NCI-H1105 (cell line): ENCODE results near the gene BMAL1.
"Not testable (repeated sequence)": the region's sequence is repeated elsewhere in the genome, so short reads cannot be mapped to it uniquely, and the experiment has no call there.

Experiments used
- DNase-seq: peaks from one replicate; lab custom pipeline; 2025; lab: John Stamatoyannopoulos, UW

The BMAL1 gene

GRCh38 chr11:13277768-13278608 lies at the start of gene BMAL1:
BMAL1 (plus strand) TSS chr11:13277790; CDS start chr11:13354309, 76,519 bp downstream.
- DNase-seq = no peak

- no peak for DNase-seq
Observed at GRCh38 chr11:13228572-13228971, 49.0 kb upstream of the BMAL1 start.

DNA sequence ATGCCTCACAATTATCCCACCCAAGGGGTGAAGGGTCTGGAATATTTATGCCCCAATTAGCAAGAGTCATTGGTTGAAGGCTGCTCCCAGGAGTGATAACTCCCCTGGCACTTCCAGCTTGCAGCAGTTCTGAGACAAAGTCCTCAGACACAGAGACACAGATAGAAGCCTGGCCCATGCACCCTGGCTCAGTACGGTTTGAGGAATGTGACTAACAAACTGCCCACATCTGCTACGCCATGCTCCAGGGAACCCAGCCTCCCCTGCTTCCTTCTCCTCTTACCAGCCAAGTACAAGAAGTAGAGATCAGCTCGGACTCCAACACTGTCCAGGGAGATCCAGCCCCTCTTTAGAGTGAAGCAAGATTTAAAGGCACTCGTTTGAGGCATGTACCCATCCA lies 48.5 kb upstream of the BMAL1 start:
- DNase-seq = no peak

- DNase-seq = no peak
Observed at GRCh38 chr11:13229711-13230318, 47.8 kb upstream of the BMAL1 start.

GRCh38 chr11:13233173-13233745 lies 44.3 kb upstream of the BMAL1 start:
- no peak for DNase-seq

DNA sequence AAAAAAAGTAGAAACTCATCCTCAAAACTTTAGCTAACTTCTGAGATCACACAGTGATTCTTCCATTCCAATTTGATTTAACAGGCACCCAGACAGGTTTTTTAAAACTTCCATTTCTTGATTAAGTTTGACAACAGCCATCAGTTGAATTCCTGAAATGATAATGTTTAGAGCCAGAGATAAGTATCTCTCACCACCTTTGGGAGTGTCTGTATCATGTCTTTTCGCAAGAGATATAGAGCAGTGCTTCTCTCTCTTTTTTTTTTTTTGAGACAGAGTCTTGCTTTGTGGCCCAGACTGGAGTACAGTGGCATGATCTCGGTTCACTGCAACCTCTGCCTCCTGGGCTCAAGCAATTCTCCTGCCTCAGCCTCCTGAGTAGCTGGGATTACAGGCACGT lies 41.7 kb upstream of the BMAL1 start:
- no peak for DNase-seq

DNA sequence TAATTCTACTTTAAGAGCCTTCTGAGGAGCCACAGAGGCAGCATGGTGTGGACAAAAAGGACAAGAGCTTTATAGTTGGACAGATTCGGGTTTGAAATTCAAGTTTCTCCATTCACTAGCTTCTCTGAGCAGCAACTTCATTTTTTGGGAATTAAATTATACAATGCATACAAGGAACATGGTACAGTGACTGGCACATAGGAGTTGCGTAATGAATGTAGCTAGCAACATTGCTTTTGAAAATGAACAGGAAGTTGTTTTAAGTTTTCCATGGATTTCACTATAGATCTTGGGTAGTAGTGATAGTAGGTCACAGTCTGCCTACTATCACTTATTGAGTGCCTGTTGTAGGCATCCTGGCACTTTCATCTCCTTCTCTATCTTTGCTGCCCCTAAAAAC lies 41.0 kb upstream of the BMAL1 start:
- DNase-seq = no peak

- no peak for DNase-seq
Observed at GRCh38 chr11:13237761-13238160, 39.8 kb upstream of the BMAL1 start.

DNA sequence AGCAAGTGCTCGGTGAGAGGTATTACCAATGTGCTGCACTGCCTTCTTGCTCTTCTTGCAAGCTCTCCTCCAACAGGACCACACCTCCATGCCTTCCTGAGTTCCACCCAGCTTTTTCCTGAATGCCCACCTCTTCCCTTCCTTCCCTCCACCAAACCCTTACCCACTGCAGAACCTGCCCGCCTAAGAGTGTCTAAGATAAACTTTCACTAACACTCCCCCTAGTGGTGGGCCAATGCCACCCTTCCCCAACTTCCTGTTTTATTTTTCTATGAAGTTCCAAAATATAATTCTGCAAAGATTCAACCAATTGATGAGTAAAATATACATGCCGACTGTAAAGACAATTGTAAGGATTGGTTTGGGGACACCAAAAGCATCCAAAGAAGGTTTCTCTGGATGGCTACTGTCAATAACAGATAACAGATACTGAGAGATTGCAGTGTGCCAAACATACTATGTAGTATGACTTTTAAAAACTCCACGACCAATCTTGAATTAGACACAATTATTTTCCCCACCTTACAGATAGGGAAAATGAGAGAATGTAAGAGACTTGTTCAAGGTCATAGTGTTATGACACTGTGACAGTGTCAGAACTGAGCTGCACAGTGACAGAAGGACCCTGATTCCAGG lies 38.6 kb upstream of the BMAL1 start:
- peak; percentile 25 for DNase-seq

DNA sequence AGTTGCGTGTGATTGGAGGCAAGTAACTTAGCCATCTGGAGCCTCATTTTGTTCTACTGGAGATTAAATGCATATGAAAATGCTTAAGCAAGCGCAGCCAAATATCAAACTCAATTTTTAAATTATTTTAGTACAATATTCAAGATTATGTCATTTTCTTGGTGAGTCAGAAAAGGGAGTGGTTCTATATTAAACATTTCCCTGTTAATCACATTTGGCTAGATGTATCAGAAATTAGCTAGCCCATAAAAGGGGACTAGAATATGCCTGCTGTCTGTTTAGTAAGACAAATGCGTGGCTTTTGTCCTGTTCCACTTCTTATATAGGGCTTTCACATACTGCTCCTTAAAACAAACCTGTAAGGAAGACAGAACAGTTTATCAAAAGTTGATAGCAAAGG lies 35.0 kb upstream of the BMAL1 start:
- no peak for DNase-seq

DNA sequence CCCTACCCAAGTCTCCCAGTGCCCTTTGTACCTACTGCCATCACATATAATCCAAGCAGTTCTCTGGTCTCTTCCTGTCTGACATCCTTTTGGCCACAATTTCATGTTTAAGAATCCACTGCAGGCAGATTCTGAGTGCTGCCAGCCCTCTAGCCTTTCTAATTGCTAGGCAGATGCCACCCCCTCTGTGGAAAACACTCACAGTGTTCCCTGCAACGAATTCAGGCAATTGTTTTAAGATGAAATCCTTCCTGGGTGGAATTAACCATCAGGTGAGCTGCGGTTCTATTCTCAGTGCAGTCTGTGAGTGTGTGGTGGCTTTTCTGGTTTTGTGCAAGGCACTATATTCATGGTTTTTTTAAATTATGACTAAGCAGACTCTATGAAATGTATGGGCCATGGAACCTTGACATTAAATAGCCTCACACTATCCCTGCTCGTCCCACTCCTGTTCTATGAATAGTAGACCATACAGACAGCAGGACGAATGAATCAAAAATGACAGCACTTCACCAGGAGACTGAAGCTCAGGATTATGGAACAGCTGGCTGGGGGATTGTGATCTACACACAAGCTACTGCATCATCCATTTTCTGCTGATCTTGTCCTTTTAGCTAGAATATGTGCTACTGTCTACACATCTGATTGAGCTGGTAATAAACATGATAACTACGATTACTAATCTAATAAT lies 29.8 kb upstream of the BMAL1 start:
- DNase-seq = no peak

GRCh38 chr11:13249177-13249576 lies 28.4 kb upstream of the BMAL1 start:
- DNase-seq = no peak

- no peak for DNase-seq
Observed at GRCh38 chr11:13249992-13250391, 27.6 kb upstream of the BMAL1 start.

- DNase-seq = no peak
Observed at GRCh38 chr11:13251966-13252365, 25.6 kb upstream of the BMAL1 start.

DNA sequence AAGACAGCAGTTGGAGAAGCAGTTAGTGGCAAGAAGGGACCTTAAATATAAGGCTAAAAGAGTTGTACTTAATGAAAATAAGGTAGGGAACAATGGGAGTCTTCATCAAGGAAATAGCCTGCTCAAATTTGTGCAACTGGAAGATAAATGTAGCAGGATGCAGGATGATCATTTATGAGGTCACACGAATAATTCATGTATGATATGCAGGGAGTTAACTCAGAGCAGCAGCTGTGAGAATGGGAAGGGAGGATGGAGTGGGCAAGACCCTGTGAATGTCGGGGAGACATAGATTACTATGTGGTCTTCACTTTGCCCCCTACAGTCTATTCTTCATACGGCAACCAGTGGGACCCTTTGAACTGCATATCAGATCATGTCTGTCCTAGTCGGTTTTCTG lies 25.2 kb upstream of the BMAL1 start:
- DNase-seq = no peak

DNA sequence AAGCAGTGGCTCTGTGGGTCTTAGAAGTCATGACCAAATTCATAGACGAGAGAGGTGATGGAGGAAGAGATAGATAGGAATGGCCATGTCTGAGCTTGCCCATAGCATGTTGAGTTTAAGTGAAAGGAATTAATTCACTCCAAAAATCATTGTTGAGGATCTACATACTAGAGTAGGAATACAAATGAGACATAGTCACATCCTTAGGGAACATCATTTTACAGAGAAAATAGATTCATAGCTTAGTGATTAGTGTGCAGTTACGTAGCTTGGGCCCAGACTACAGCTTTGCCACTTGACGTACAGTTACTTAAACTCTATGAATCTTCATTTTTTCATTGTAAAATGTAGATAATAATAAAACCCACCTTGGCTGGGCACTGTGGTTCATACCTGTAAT lies 21.4 kb upstream of the BMAL1 start:
- no peak for DNase-seq

DNA sequence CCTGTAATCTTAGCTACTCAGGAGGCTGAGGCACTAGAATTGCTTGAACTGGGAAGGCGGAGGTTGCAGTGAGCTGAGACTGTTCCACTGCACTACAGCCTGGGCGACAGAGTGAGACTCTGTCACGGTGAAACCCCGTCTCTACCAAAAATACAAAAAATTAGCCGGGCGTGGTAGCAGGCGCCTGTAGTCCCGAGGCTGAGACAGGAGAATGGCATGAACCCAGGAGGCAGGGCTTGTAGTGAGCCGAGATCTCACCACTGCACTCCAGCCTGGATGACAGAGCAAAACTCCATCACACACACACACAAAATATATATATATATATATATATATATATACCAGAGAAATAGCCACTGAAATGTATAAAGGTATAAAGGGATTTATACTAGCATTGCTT lies 19.5 kb upstream of the BMAL1 start:
- DNase-seq = not testable (repeated sequence)

GRCh38 chr11:13258855-13259254 lies 18.7 kb upstream of the BMAL1 start:
- DNase-seq = no peak

DNA sequence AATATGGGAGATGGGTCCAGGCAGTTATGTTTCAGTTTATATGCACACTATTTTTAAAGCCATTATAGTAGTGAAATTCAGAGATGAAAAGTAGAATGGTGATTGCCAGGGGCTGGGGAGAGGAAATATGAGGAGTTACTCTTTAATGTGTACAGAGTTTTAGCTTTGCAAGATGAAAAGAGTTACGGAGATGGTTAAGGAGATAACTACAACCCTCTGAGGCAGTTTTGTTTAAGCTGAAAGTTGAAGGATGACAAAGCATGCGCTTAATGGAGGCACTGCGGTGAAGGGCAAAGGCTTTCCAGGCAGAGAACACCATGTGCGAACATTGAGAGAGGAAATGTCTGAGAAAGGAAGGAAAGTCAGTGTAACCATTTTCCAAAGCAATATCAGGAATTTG lies 18.2 kb upstream of the BMAL1 start:
- no peak for DNase-seq

DNA sequence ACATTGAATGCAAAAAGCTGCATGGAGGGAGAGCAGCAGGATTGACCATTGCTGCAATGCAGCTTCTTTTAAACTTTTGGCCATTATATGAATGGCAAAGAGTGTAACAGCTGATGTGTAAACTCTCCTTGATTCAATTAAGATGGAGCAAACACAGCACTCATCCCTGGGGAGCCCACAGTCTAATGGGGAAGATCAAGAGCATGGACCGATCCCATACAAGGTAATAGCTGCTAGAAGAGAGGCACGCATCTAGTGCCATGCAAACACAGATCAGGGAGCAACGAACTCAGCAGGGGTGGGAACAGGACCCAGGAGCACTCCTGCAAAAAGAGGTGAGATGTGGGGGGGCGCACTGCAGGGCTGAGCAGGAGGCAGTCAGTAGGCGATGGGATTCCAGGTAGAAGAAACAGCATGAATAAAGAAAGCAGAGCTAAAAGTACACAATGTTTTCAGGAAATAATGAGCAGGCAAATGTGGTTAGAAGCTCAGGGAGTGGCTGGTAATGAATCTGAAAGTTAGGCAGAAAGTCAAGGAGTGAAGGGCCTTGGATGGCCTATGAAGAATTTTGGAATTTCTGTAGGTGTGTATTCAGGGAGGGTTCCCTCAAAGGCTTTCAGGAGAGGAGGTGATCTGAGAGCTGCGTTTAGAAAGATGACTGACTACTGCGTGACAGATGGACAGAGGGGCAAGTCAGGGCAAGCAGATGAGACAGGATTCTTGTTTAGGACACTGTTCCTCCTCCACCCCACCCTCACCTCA lies 17.2 kb upstream of the BMAL1 start:
- no peak for DNase-seq

- no peak for DNase-seq
Observed at GRCh38 chr11:13260963-13261588, 16.5 kb upstream of the BMAL1 start.
